ENCODE data around the gene DTYMK.

Gene DTYMK

DNA sequence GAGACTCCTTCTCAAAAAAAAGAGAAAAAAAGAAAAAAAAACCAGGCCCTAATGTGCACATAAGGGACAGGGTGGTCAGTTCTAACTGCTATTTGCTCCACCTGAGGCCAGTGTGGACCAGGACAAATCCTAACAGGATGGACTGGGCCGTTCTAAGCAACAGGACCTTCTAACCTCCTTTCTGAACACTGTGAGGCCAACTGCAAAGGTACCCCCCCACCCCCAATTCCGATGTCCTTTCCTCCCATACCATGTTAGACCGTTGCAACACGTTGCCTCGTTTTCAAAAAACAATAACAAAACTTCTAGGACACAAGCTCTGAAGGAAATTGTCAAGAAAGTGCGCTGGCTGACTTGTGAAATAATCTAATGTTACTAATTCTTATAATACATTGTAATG lies 50.9 kb downstream of the DTYMK start:
- H3K9me3 ChIP-seq (ENCODE audit: control insufficient read depth in 2 of 2, low read length in 2 of 2): no peaks in the 10 kb centered on the region
- peak overlapping the region; percentile 64 for H3K27ac ChIP-seq (ENCODE audit: low read length)
- peak overlapping the region; percentile 70 to 90 for H3K4me3 ChIP-seq (ENCODE audit: low read length in 2 of 2)
- H3K4me1 ChIP-seq (ENCODE audit: control insufficient read depth, insufficient read depth, low read length): peaks cover 38% of the 10 kb centered on the region
- H3K27me3 ChIP-seq (ENCODE audit: control insufficient read depth in 1 of 2, insufficient read depth in 2 of 2, low read length in 2 of 2): no peaks in the 10 kb centered on the region
- peak overlapping the region; percentile 79 to 83 for H3K9ac ChIP-seq (ENCODE audit: low read length in 2 of 2)
- H3K36me3 ChIP-seq (ENCODE audit: control insufficient read depth in 2 of 2, insufficient read depth in 2 of 2, low read length in 2 of 2): peaks cover 16 to 24% of the 10 kb centered on the region in 2 donors

DNA sequence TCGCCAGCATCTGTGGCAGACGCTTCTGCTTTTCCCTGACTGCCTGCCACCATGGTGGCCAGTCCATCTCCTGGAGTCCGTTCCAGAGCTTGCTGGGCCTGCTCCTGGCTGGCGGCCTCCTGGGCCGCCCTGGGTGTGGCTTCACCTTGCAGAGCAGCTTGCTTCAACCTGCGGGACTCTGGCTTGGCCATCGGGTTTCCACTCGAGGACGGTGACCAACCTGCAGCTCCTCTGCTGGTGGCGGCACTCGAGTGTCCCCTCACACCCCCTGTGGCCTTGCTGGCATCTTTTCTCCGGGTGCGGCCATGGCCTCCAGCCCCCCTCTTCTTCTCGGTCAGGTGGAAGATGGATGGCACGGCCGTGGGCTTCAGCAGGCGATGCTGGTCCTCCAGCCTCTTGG lies 53.1 kb downstream of the DTYMK start:
- Histone ChIP-seq H3K9me3 (ENCODE audit: control insufficient read depth in 2 of 2, low read length in 2 of 2) (no peaks in the 10 kb centered on the region), H3K36me3 (ENCODE audit: control insufficient read depth in 2 of 2, insufficient read depth in 2 of 2, low read length in 2 of 2) (peaks cover 23 to 28% of the 10 kb centered on the region in 2 donors), H3K9ac (ENCODE audit: low read length in 2 of 2) (no peak overlapping the region), H3K4me1 (ENCODE audit: control insufficient read depth, insufficient read depth, low read length) (peaks cover 21% of the 10 kb centered on the region), H3K27ac (ENCODE audit: low read length) (no peak overlapping the region), H3K27me3 (ENCODE audit: control insufficient read depth in 1 of 2, insufficient read depth in 2 of 2, low read length in 2 of 2) (no peaks in the 10 kb centered on the region), H3K4me3 (ENCODE audit: low read length in 2 of 2) (no peak overlapping the region)

GRCh38 chr2:241632478-241633325 lies 53.9 kb downstream of the DTYMK start:
- Histone ChIP-seq H3K9ac (ENCODE audit: low read length in 2 of 2) (no peak overlapping the region), H3K36me3 (ENCODE audit: control insufficient read depth in 2 of 2, insufficient read depth in 2 of 2, low read length in 2 of 2) (peaks cover 23 to 29% of the 10 kb centered on the region in 2 donors), H3K9me3 (ENCODE audit: control insufficient read depth in 2 of 2, low read length in 2 of 2) (no peaks in the 10 kb centered on the region)

GRCh38 chr2:241629762-241630435 lies 56.7 kb downstream of the DTYMK start:
- H3K27me3 ChIP-seq (ENCODE audit: control insufficient read depth in 1 of 2, insufficient read depth in 2 of 2, low read length in 2 of 2): no peaks in the 10 kb centered on the region
- H3K27ac ChIP-seq (ENCODE audit: low read length): no peak overlapping the region
- H3K9ac ChIP-seq (ENCODE audit: low read length in 2 of 2): peak overlapping the region in 1 of 2 donors; percentile 21
- H3K4me1 ChIP-seq (ENCODE audit: control insufficient read depth, insufficient read depth, low read length): peaks cover 7% of the 10 kb centered on the region
- no peaks in the 10 kb centered on the region for H3K9me3 ChIP-seq (ENCODE audit: control insufficient read depth in 2 of 2, low read length in 2 of 2)
- no peak overlapping the region for H3K4me3 ChIP-seq (ENCODE audit: low read length in 2 of 2)
- H3K36me3 ChIP-seq (ENCODE audit: control insufficient read depth in 2 of 2, insufficient read depth in 2 of 2, low read length in 2 of 2): peaks cover 23 to 30% of the 10 kb centered on the region in 2 donors

More at GRCh38 chr2:241632478-241633325, 53.9 kb downstream of the DTYMK start:
- Histone ChIP-seq H3K4me3 (ENCODE audit: low read length in 2 of 2) (no peak overlapping the region), H3K27me3 (ENCODE audit: control insufficient read depth in 1 of 2, insufficient read depth in 2 of 2, low read length in 2 of 2) (no peaks in the 10 kb centered on the region), H3K4me1 (ENCODE audit: control insufficient read depth, insufficient read depth, low read length) (peaks cover 15% of the 10 kb centered on the region), H3K27ac (ENCODE audit: low read length) (no peak overlapping the region)

DNA sequence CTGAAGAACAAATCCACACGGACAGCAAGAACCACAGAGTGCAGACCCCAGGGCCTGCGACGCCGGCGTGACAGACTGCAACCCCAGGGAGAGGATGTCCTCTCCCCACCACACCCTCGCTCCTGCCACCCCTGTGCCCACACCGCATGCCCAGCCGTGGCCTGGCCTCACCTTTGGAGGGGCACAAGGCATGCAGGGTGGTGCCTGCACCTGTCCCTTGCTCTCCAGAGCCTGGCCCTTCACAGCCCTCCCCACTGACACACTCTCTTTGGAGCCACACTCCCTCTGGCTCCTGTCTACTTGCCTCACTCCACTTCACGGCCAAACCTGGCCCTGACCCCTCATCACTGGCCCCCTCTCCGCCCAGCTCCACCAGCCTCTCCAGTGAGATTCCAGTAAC lies 58.9 kb downstream of the DTYMK start:
- H3K9me3 ChIP-seq (ENCODE audit: control insufficient read depth in 2 of 2, low read length in 2 of 2): no peaks in the 10 kb centered on the region
- no peak overlapping the region for H3K9ac ChIP-seq (ENCODE audit: low read length in 2 of 2)
- H3K4me1 ChIP-seq (ENCODE audit: control insufficient read depth, insufficient read depth, low read length): peaks cover 2% of the 10 kb centered on the region
- H3K27ac ChIP-seq (ENCODE audit: low read length): no peak overlapping the region
- no peak overlapping the region for H3K4me3 ChIP-seq (ENCODE audit: low read length in 2 of 2)
- peaks cover 12 to 20% of the 10 kb centered on the region in 2 donors for H3K36me3 ChIP-seq (ENCODE audit: control insufficient read depth in 2 of 2, insufficient read depth in 2 of 2, low read length in 2 of 2)
- H3K27me3 ChIP-seq (ENCODE audit: control insufficient read depth in 1 of 2, insufficient read depth in 2 of 2, low read length in 2 of 2): no peaks in the 10 kb centered on the region

Measured in stomach smooth muscle (tissue), 2 donors.